Vagina (tissue), 2 donors: ENCODE measurements around the gene TNFRSF18.

Experiments
- CTCF ChIP-seq, 3 experiments: fragments of 450-650 bp in 2 of 3; fragments of 200-600 bp in 1 of 3; sonication (generic) in 1 of 3; IDR thresholded peaks; one replicate each; pipeline ENCODE4 v1.5.1; 2017 to 2019; ENCODE audit warnings: antibody characterized with exemption in 3 of 3, mild to moderate bottlenecking in 2 of 3, moderate library complexity in 2 of 3
- POLR2AphosphoS5 ChIP-seq, 2 donors: sonication (generic); formaldehyde crosslinking; IDR thresholded peaks; one replicate each; pipeline ENCODE4 v1.9.0; 2017; ENCODE audit warnings: antibody characterized with exemption in 2 of 2, mild to moderate bottlenecking in 2 of 2, low read depth in 1 of 2; ENCODE audit not compliant: insufficient read depth in 1 of 2

DNA sequence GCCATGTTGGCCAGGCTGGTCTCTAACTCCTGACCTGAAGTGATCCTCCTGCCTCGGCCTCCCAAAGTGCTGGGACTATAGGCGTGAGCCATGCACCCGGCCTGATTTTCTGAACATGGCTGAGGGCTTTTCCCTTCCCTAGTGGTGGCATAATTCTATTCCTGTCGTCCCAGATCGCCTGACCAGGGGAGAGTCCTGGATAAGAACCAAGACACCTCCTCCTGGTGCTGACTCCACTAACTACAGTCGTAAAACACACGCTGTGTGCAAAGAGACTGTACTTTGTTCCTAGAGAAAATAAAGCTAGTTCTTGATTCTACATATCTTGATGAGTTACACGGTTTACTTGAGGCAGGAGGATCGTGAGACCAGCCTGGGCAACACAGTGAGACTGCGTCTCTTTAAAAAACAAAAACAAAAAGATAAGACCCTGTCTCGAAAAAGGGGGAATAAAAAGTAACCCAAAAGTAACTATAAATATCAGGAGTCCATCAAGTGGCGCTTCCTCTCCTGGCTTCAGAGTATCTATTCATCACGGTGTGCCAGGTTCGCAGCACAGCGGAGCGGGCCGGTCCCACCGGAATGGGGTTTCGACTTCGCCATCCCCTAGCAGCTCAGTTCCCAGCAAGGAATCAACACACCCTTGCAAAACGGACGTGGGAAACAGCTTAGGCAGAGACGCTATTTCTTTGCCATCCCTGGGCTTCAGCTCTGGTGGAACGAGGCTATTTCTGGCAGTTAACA is 24.4 kb upstream of the TNFRSF18 start:
- no peak for TF ChIP-seq CTCF (IDR thresholded peaks at IDR 0.05)
- no peak for TF ChIP-seq POLR2AphosphoS5 (IDR thresholded peaks at IDR 0.05; ENCODE audit: insufficient read depth in 1 of 2, low read depth in 1 of 2)
